WERI-Rb-1 (cell line): Measurements from ENCODE around the gene DNAJC13.
"Not testable (repeated sequence)": the region's sequence is repeated elsewhere in the genome, so short reads cannot be mapped to it uniquely, and the experiment has no call there.

Experiments used
- DNase-seq: peaks from one replicate; pipeline ENCODE4 v3.0.0-alpha.2; 2020
- H3K27ac ChIP-seq: fragments of 250-450 bp; sonication (Bioruptor Pico); 2 replicates; pipeline ENCODE4 v1.5.1; 2020; ENCODE audit warnings: mild to moderate bottlenecking, moderate library complexity
- H3K27me3 ChIP-seq: fragments of 250-450 bp; sonication (Bioruptor Pico); 2 replicates; pipeline ENCODE4 v1.5.1; 2021; ENCODE audit warnings: mild to moderate bottlenecking, low read depth, moderate library complexity; ENCODE audit not compliant: insufficient read depth, severe bottlenecking
- H3K36me3 ChIP-seq: fragments of 250-450 bp; sonication (Bioruptor Pico); 2 replicates; pipeline ENCODE4 v1.5.1; 2020; ENCODE audit warnings: mild to moderate bottlenecking, moderate library complexity
- H3K4me3 ChIP-seq: 2 replicates; pipeline ENCODE4 v1.5.1; 2011; ENCODE audit warnings: low read depth, mild to moderate bottlenecking, control low read depth, low read length
- H3K9me3 ChIP-seq: fragments of 250-450 bp; sonication (Bioruptor Pico); 2 replicates; pipeline ENCODE4 v1.5.1; 2021; ENCODE audit warnings: mild to moderate bottlenecking, moderate library complexity; ENCODE audit not compliant: severe bottlenecking
- CTCF ChIP-seq: IDR thresholded peaks from 2 replicates; pipeline ENCODE4 v1.5.1; 2011; ENCODE audit warnings: low read depth, mild to moderate bottlenecking, control low read depth, inconsistent platforms, low read length

DNAJC13 gene

GRCh38 chr3:132394320-132394719, 23.0 kb upstream of the DNAJC13 start:
- no peaks in the 10 kb centered on the region for H3K36me3 ChIP-seq
- H3K9me3 ChIP-seq, result no peaks in the 10 kb centered on the region
- no peak for DNase-seq
- no peak overlapping the region for H3K4me3 ChIP-seq
- H3K27ac ChIP-seq, result no peak overlapping the region
- H3K27me3 ChIP-seq, result no peaks in the 10 kb centered on the region
- no peak for TF ChIP-seq CTCF

GRCh38 chr3:132395126-132395525, 22.2 kb upstream of the DNAJC13 start:
- no peak for TF ChIP-seq CTCF
- H3K27ac ChIP-seq, result no peak overlapping the region
- H3K27me3 ChIP-seq, result no peaks in the 10 kb centered on the region
- H3K36me3 ChIP-seq, result no peaks in the 10 kb centered on the region
- H3K9me3 ChIP-seq, result no peaks in the 10 kb centered on the region
- DNase-seq, result no peak
- no peak overlapping the region for H3K4me3 ChIP-seq

GRCh38 chr3:132396255-132396654, 21.0 kb upstream of the DNAJC13 start:
- TF ChIP-seq CTCF, result no peak
- Histone ChIP-seq H3K9me3 (no peaks in the 10 kb centered on the region), H3K4me3 (no peak overlapping the region), H3K27me3 (no peaks in the 10 kb centered on the region), H3K36me3 (no peaks in the 10 kb centered on the region), H3K27ac (no peak overlapping the region)
- no peak for DNase-seq

GRCh38 chr3:132396776-132397175, 20.5 kb upstream of the DNAJC13 start:
- H3K27me3 ChIP-seq, H3K36me3 ChIP-seq, H3K27ac ChIP-seq, H3K4me3 ChIP-seq, H3K9me3 ChIP-seq, DNase-seq: not testable (repeated sequence)

- H3K4me3 ChIP-seq, result no peak overlapping the region
- no peak overlapping the region for H3K27ac ChIP-seq
- H3K36me3 ChIP-seq, result no peaks in the 10 kb centered on the region
- TF ChIP-seq CTCF, result peak; percentile 72
- peak; percentile 37 for DNase-seq
- H3K9me3 ChIP-seq, result no peaks in the 10 kb centered on the region
- no peaks in the 10 kb centered on the region for H3K27me3 ChIP-seq
These were observed 18.0 kb upstream of the DNAJC13 start for GRCh38 chr3:132399054-132399929.

GRCh38 chr3:132401255-132401654, 16.0 kb upstream of the DNAJC13 start:
- no peak for DNase-seq
- Histone ChIP-seq H3K4me3 (no peak overlapping the region), H3K27ac (no peak overlapping the region), H3K9me3 (no peaks in the 10 kb centered on the region), H3K27me3 (no peaks in the 10 kb centered on the region), H3K36me3 (no peaks in the 10 kb centered on the region)
- TF ChIP-seq CTCF, result no peak
